WTC11 (cell line): ENCODE data around the gene RELT. TPM values are rescaled to one million over a fixed set of nuclear protein-coding genes. Genes with fewer than 3 reads are reported as not detected.

Experiments
- ATAC-seq: fragments of 200-7000 bp; cut with Tn5 transposase; 2 replicates; pipeline ENCODE4 v1.10.0; 2021; ENCODE audit warnings: mild to moderate bottlenecking, moderate library complexity
- CTCF ChIA-PET: fragments of 300-600 bp; sonication (Branson Sonifier 250); formaldehyde crosslinking; loops from one replicate; lab custom pipeline; 2021; ENCODE audit warnings: antibody characterized with exemption; lab: Charles Lee
- POLR2A ChIA-PET: fragments of 350-600 bp; sonication (Branson Sonifier 250); formaldehyde crosslinking; loops from one replicate; lab custom pipeline; 2021; ENCODE audit warnings: antibody characterized with exemption; lab: Charles Lee
- DNase-seq: peaks from one replicate; pipeline ENCODE4 v3.0.0; 2021; ENCODE audit warnings: low spot score
- H3K27ac Mint-ChIP-seq: 2 replicates; pipeline ENCODE4 v1.8.0; 2021; ENCODE audit warnings: mixed read lengths
- H3K27me3 Mint-ChIP-seq: 2 replicates; pipeline ENCODE4 v1.8.0; 2021; ENCODE audit warnings: low read depth, mild to moderate bottlenecking, moderate library complexity, mixed read lengths
- H3K36me3 Mint-ChIP-seq: 2 replicates; pipeline ENCODE4 v1.8.0; 2021; ENCODE audit warnings: mixed read lengths
- H3K4me1 Mint-ChIP-seq: 2 replicates; pipeline ENCODE4 v1.8.0; 2022; ENCODE audit warnings: mixed read lengths
- H3K4me3 Mint-ChIP-seq: 2 replicates; pipeline ENCODE4 v1.8.0; 2021; ENCODE audit warnings: mild to moderate bottlenecking, moderate library complexity, mixed read lengths
- H3K9me3 Mint-ChIP-seq: 2 replicates; pipeline ENCODE4 v1.8.0; 2021; ENCODE audit warnings: mixed read lengths
- AFF4 ChIP-seq: sonication (generic); formaldehyde crosslinking; IDR thresholded peaks from 2 replicates; pipeline ENCODE4 v1.8.1; 2023; ENCODE audit warnings: mild to moderate bottlenecking, missing genetic modification reagents, borderline replicate concordance
- CTCF ChIP-seq: fragments of 200-600 bp; IDR thresholded peaks from 2 replicates; pipeline ENCODE4 v1.8.0; 2022; ENCODE audit warnings: antibody characterized with exemption
- JUN ChIP-seq: sonication (generic); formaldehyde crosslinking; IDR thresholded peaks from 2 replicates; pipeline ENCODE4 v1.8.0; 2023; ENCODE audit warnings: mild to moderate bottlenecking, missing genetic modification reagents
- OVOL2 ChIP-seq: fragments of 250-450 bp; sonication (Bioruptor Pico); IDR thresholded peaks from 2 replicates; pipeline ENCODE4 v1.9.0; 2021; ENCODE audit warnings: mild to moderate bottlenecking, borderline replicate concordance
- PRRX2 ChIP-seq: fragments of 250-450 bp; sonication (Bioruptor Pico); IDR thresholded peaks from 2 replicates; pipeline ENCODE4 v1.8.0; 2021; ENCODE audit warnings: mild to moderate bottlenecking
- TCF7 ChIP-seq: sonication (generic); formaldehyde crosslinking; IDR thresholded peaks from 2 replicates; pipeline ENCODE4 v1.8.0; 2022; ENCODE audit warnings: mild to moderate bottlenecking, low read depth, missing genetic modification reagents, moderate library complexity
- TEAD1 ChIP-seq: sonication (generic); formaldehyde crosslinking; IDR thresholded peaks from 2 replicates; pipeline ENCODE4 v1.8.0; 2022; ENCODE audit warnings: mild to moderate bottlenecking, missing genetic modification reagents
- TP53 ChIP-seq: sonication (generic); formaldehyde crosslinking; IDR thresholded peaks from 2 replicates; pipeline ENCODE4 v1.8.1; 2023; ENCODE audit warnings: mild to moderate bottlenecking, missing genetic modification reagents
- ZNF121 ChIP-seq: sonication (generic); formaldehyde crosslinking; IDR thresholded peaks from 2 replicates; pipeline ENCODE4 v1.8.0; 2023; ENCODE audit warnings: missing genetic modification reagents
- ZNF317 ChIP-seq: sonication (generic); formaldehyde crosslinking; IDR thresholded peaks from 2 replicates; pipeline ENCODE4 v1.8.1; 2023; ENCODE audit warnings: low read depth, mild to moderate bottlenecking, moderate library complexity, missing genetic modification reagents, borderline replicate concordance
- ZNF671 ChIP-seq: fragments of 250-450 bp; sonication (Bioruptor Pico); IDR thresholded peaks from 2 replicates; pipeline ENCODE4 v1.8.0; 2021; ENCODE audit warnings: mild to moderate bottlenecking
- total RNA-seq: library from RNA; stranded (reverse); gene quantifications from 3 replicates; pipeline ENCODE4 v1.2.3, GENCODE V29; 2021
- TF ChIP-seq, protein P1 (sequence below): fragments of 250-450 bp; sonication (Bioruptor Pico); IDR thresholded peaks from 2 replicates; pipeline ENCODE4 v2.1.2; 2022; ENCODE audit warnings: mild to moderate bottlenecking, moderate library complexity
- TF ChIP-seq, protein P2 (sequence below): fragments of 250-450 bp; sonication (Bioruptor Pico); IDR thresholded peaks from 2 replicates; pipeline ENCODE4 v1.9.0; 2021; ENCODE audit warnings: mild to moderate bottlenecking, borderline replicate concordance
- TF ChIP-seq, protein P3 (sequence below): sonication (generic); formaldehyde crosslinking; IDR thresholded peaks from 2 replicates; pipeline ENCODE4 v1.8.1; 2023; ENCODE audit warnings: mild to moderate bottlenecking, missing genetic modification reagents
- TF ChIP-seq, protein P4 (sequence below): sonication (generic); formaldehyde crosslinking; IDR thresholded peaks from 2 replicates; pipeline ENCODE4 v1.8.1; 2023; ENCODE audit warnings: mild to moderate bottlenecking, moderate library complexity, missing genetic modification reagents
- TF ChIP-seq, protein P5 (sequence below): sonication (generic); formaldehyde crosslinking; IDR thresholded peaks from 2 replicates; pipeline ENCODE4 v1.8.1; 2023; ENCODE audit warnings: mild to moderate bottlenecking, missing genetic modification reagents, moderate library complexity

The RELT gene
- total RNA-seq, 1 experiment from 2014 or later, result 6.7 TPM

DNA sequence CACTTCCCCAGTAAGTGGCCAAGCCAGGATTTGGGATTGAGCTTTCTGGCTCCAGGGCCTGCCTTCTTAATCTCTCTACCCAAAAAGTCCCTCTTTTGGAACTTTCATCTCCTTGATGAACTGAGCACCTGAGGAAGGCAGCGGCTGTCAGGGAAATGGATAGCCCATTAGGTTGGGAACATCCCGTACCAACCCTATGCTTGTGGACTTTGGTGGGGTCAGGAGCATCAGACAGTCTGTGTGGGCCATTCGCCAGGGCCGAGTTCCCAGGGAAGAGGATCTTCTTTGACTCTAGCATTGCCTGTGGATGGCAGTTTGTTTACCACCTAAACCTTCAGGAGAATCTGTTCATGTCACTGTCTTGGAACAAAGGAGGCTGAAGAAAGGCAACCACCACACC lies 37.9 kb upstream of the RELT start:
- ATAC-seq, result no peak
- no peaks in the 10 kb centered on the region for H3K9me3 Mint-ChIP-seq
- peaks cover 61% of the 10 kb centered on the region for H3K27me3 Mint-ChIP-seq
- POLR2A ChIA-PET, result no interaction called here
- TF ChIP-seq, protein P1, sequence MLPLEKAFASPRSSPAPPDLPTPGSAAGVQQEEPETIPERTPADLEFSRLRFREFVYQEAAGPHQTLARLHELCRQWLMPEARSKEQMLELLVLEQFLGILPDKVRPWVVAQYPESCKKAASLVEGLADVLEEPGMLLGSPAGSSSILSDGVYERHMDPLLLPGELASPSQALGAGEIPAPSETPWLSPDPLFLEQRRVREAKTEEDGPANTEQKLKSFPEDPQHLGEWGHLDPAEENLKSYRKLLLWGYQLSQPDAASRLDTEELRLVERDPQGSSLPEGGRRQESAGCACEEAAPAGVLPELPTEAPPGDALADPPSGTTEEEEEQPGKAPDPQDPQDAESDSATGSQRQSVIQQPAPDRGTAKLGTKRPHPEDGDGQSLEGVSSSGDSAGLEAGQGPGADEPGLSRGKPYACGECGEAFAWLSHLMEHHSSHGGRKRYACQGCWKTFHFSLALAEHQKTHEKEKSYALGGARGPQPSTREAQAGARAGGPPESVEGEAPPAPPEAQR (CRISPR knock-in tag), result no peak
- TF ChIP-seq CTCF (no peak), TEAD1 (CRISPR knock-in tag) (no peak), PRRX2 (CRISPR knock-in tag) (no peak), OVOL2 (CRISPR knock-in tag) (no peak), TP53 (no peak), ZNF121 (CRISPR knock-in tag) (no peak), TCF7 (no peak), ZNF317 (no peak), ZNF671 (CRISPR knock-in tag) (no peak), AFF4 (no peak), JUN (no peak)
- TF ChIP-seq, protein P2, sequence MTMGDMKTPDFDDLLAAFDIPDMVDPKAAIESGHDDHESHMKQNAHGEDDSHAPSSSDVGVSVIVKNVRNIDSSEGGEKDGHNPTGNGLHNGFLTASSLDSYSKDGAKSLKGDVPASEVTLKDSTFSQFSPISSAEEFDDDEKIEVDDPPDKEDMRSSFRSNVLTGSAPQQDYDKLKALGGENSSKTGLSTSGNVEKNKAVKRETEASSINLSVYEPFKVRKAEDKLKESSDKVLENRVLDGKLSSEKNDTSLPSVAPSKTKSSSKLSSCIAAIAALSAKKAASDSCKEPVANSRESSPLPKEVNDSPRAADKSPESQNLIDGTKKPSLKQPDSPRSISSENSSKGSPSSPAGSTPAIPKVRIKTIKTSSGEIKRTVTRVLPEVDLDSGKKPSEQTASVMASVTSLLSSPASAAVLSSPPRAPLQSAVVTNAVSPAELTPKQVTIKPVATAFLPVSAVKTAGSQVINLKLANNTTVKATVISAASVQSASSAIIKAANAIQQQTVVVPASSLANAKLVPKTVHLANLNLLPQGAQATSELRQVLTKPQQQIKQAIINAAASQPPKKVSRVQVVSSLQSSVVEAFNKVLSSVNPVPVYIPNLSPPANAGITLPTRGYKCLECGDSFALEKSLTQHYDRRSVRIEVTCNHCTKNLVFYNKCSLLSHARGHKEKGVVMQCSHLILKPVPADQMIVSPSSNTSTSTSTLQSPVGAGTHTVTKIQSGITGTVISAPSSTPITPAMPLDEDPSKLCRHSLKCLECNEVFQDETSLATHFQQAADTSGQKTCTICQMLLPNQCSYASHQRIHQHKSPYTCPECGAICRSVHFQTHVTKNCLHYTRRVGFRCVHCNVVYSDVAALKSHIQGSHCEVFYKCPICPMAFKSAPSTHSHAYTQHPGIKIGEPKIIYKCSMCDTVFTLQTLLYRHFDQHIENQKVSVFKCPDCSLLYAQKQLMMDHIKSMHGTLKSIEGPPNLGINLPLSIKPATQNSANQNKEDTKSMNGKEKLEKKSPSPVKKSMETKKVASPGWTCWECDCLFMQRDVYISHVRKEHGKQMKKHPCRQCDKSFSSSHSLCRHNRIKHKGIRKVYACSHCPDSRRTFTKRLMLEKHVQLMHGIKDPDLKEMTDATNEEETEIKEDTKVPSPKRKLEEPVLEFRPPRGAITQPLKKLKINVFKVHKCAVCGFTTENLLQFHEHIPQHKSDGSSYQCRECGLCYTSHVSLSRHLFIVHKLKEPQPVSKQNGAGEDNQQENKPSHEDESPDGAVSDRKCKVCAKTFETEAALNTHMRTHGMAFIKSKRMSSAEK (CRISPR knock-in tag), result no peak
- TF ChIP-seq, protein P3, sequence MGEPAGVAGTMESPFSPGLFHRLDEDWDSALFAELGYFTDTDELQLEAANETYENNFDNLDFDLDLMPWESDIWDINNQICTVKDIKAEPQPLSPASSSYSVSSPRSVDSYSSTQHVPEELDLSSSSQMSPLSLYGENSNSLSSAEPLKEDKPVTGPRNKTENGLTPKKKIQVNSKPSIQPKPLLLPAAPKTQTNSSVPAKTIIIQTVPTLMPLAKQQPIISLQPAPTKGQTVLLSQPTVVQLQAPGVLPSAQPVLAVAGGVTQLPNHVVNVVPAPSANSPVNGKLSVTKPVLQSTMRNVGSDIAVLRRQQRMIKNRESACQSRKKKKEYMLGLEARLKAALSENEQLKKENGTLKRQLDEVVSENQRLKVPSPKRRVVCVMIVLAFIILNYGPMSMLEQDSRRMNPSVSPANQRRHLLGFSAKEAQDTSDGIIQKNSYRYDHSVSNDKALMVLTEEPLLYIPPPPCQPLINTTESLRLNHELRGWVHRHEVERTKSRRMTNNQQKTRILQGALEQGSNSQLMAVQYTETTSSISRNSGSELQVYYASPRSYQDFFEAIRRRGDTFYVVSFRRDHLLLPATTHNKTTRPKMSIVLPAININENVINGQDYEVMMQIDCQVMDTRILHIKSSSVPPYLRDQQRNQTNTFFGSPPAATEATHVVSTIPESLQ (CRISPR knock-in tag), result no peak
- TF ChIP-seq, protein P4, sequence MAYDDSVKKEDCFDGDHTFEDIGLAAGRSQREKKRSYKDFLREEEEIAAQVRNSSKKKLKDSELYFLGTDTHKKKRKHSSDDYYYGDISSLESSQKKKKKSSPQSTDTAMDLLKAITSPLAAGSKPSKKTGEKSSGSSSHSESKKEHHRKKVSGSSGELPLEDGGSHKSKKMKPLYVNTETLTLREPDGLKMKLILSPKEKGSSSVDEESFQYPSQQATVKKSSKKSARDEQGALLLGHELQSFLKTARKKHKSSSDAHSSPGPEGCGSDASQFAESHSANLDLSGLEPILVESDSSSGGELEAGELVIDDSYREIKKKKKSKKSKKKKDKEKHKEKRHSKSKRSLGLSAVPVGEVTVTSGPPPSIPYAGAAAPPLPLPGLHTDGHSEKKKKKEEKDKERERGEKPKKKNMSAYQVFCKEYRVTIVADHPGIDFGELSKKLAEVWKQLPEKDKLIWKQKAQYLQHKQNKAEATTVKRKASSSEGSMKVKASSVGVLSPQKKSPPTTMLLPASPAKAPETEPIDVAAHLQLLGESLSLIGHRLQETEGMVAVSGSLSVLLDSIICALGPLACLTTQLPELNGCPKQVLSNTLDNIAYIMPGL (CRISPR knock-in tag), result no peak
- TF ChIP-seq, protein P5, sequence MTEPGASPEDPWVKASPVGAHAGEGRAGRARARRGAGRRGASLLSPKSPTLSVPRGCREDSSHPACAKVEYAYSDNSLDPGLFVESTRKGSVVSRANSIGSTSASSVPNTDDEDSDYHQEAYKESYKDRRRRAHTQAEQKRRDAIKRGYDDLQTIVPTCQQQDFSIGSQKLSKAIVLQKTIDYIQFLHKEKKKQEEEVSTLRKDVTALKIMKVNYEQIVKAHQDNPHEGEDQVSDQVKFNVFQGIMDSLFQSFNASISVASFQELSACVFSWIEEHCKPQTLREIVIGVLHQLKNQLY (CRISPR knock-in tag), result no peak
- no peaks in the 10 kb centered on the region for H3K36me3 Mint-ChIP-seq
- H3K4me1 Mint-ChIP-seq, result peaks cover 28% of the 10 kb centered on the region
- no peak for DNase-seq
- CTCF ChIA-PET, result interaction anchor here (1.2 to 6.2 kb wide), 6 partner anchors 11 to 1364 kb away, joined by 3 to 270 read pairs (median 8); partner anchors contain the start of gene ARHGEF17
- H3K27ac Mint-ChIP-seq, result no peak overlapping the region
- no peak overlapping the region for H3K4me3 Mint-ChIP-seq
